Endodermal cell (in vitro differentiated cells): Measurements from ENCODE around the gene ELMO1. TPM values are rescaled to one million over a fixed set of nuclear protein-coding genes. Genes with fewer than 3 reads are reported as not detected.
A peak's percentile ranks its signal among the peaks of the same experiment; 100 is the strongest.

Experiments used
- DNase-seq: peaks from one replicate; pipeline ENCODE4 v3.0.0-alpha.2; 2017
- H3K27ac ChIP-seq: 2 replicates; pipeline ENCODE4 v1.5.1; 2013; ENCODE audit warnings: mild to moderate bottlenecking, low read depth, low read length, moderate library complexity
- H3K27me3 ChIP-seq: 2 replicates; pipeline ENCODE4 v1.6.1; 2013; ENCODE audit warnings: mild to moderate bottlenecking, low read length, moderate library complexity; ENCODE audit not compliant: insufficient read depth, control insufficient read depth, poor library complexity, severe bottlenecking
- H3K36me3 ChIP-seq: 2 replicates; pipeline ENCODE4 v1.7.0; 2013; ENCODE audit warnings: mild to moderate bottlenecking, low read length, moderate library complexity; ENCODE audit not compliant: control insufficient read depth, insufficient read depth
- H3K4me1 ChIP-seq: one replicate; pipeline ENCODE4 v1.7.0; 2013; ENCODE audit warnings: low read length; ENCODE audit not compliant: control insufficient read depth, insufficient read depth
- H3K4me3 ChIP-seq: 2 replicates; pipeline ENCODE4 v1.5.1; 2013; ENCODE audit warnings: mild to moderate bottlenecking, low read length, moderate library complexity
- H3K9ac ChIP-seq: 2 replicates; pipeline ENCODE4 v1.6.1; 2013; ENCODE audit warnings: mild to moderate bottlenecking, low read length, moderate library complexity; ENCODE audit not compliant: poor library complexity, severe bottlenecking; ENCODE audit errors: extremely low read depth
- H3K9me3 ChIP-seq: 2 replicates; pipeline ENCODE4 v1.6.1; 2013; ENCODE audit warnings: mild to moderate bottlenecking, low read length, moderate library complexity; ENCODE audit not compliant: control insufficient read depth
- H3K27ac Mint-ChIP-seq: 2 replicates; pipeline ENCODE4 v1.8.0; 2020; ENCODE audit warnings: mixed read lengths
- H3K27me3 Mint-ChIP-seq: 2 replicates; pipeline ENCODE4 v1.8.0; 2021; ENCODE audit warnings: mild to moderate bottlenecking, mixed read lengths; ENCODE audit not compliant: insufficient read depth
- H3K36me3 Mint-ChIP-seq: 2 replicates; pipeline ENCODE4 v1.8.0; 2020; ENCODE audit warnings: low read depth, mixed read lengths
- H3K4me1 Mint-ChIP-seq: 2 replicates; pipeline ENCODE4 v1.8.0; 2020; ENCODE audit warnings: mixed read lengths
- H3K4me3 Mint-ChIP-seq: 2 replicates; pipeline ENCODE4 v1.8.0; 2020; ENCODE audit warnings: mild to moderate bottlenecking, moderate library complexity, mixed read lengths
- H3K9me3 Mint-ChIP-seq: 2 replicates; pipeline ENCODE4 v1.8.0; 2020; ENCODE audit warnings: mild to moderate bottlenecking, mixed read lengths
- CTCF ChIP-seq: fragments of 200-600 bp; sonication (generic); conservative IDR thresholded peaks from 2 replicates; pipeline ENCODE4 v1.5.0; 2021; ENCODE audit warnings: antibody characterized with exemption, mild to moderate bottlenecking
- WGBS, 2 experiments: methylation state at CpG; one replicate each; pipeline versions ENCODE4 v1.1.5 to v1.1.7; 2013; ENCODE audit warnings: missing lambda C conversion rate in 2 of 2, mixed read lengths in 1 of 2; ENCODE audit not compliant: insufficient coverage in 1 of 2, insufficient read length in 1 of 2; 5-methylcytosine and 5-hydroxymethylcytosine counted together
- total RNA-seq, 2 donors: library from RNA; stranded (reverse); fragmentation: NEBNext Ultra II Directional in 1 of 2; extraction: Animal tissue kit (Norgen Biotek cat#: 25700) in 1 of 2; gene quantifications; 2 replicates in 1 of 2; 3 replicates in 1 of 2; pipeline ENCODE4 v1.2.1, GENCODE V29; 2021

Gene ELMO1
- total RNA-seq, 2 donors from 2014 or later = 120 to 131 TPM

GRCh38 chr7:37417107-37417474 lies 31.6 kb downstream of the ELMO1 start:
- H3K4me3 Mint-ChIP-seq = no peak overlapping the region
- peaks cover 50% of the 10 kb centered on the region for H3K4me1 Mint-ChIP-seq
- no peak for DNase-seq
- H3K9me3 Mint-ChIP-seq = peaks cover 11% of the 10 kb centered on the region
- Histone ChIP-seq H3K9ac (no peak overlapping the region), H3K4me1 (peaks cover 15% of the 10 kb centered on the region), H3K4me3 (no peak overlapping the region), H3K9me3 (peaks cover 23% of the 10 kb centered on the region), H3K36me3 (peaks cover 30% of the 10 kb centered on the region), H3K27me3 (no peaks in the 10 kb centered on the region), H3K27ac (no peak overlapping the region)
- H3K27ac Mint-ChIP-seq = peak overlapping the region; percentile 26
- peaks cover 45% of the 10 kb centered on the region for H3K36me3 Mint-ChIP-seq
- TF ChIP-seq CTCF = no peak
- no peaks in the 10 kb centered on the region for H3K27me3 Mint-ChIP-seq
- 91 to 95% methylated on average over 8 to 10 of the region's 10 CpGs for WGBS, 2 experiments

GRCh38 chr7:37416378-37417106 lies 32.1 kb downstream of the ELMO1 start:
- peaks cover 11% of the 10 kb centered on the region for H3K9me3 Mint-ChIP-seq
- no peak for DNase-seq
- WGBS, 2 experiments = 92 to 96% methylated on average over 6 of the region's 6 CpGs
- Histone ChIP-seq H3K4me1 (peaks cover 14% of the 10 kb centered on the region), H3K27ac (no peak overlapping the region), H3K9me3 (peaks cover 23% of the 10 kb centered on the region), H3K9ac (no peak overlapping the region), H3K27me3 (no peaks in the 10 kb centered on the region), H3K4me3 (no peak overlapping the region), H3K36me3 (peaks cover 30% of the 10 kb centered on the region)
- TF ChIP-seq CTCF = no peak
- peak overlapping the region; percentile 35 for H3K27ac Mint-ChIP-seq
- no peak overlapping the region for H3K4me3 Mint-ChIP-seq
- no peaks in the 10 kb centered on the region for H3K27me3 Mint-ChIP-seq
- peaks cover 47% of the 10 kb centered on the region for H3K4me1 Mint-ChIP-seq
- peaks cover 45% of the 10 kb centered on the region for H3K36me3 Mint-ChIP-seq

GRCh38 chr7:37415629-37416028 lies 33.0 kb downstream of the ELMO1 start:
- H3K9ac ChIP-seq = no peak overlapping the region
- TF ChIP-seq CTCF = no peak
- peaks cover 14% of the 10 kb centered on the region for H3K4me1 ChIP-seq
- DNase-seq = no peak
- H3K9me3 ChIP-seq = peaks cover 23% of the 10 kb centered on the region
- Mint-ChIP-seq H3K4me3 (no peak overlapping the region), H3K36me3 (peaks cover 45% of the 10 kb centered on the region), H3K9me3 (peaks cover 11% of the 10 kb centered on the region), H3K27ac (peak overlapping the region; percentile 17), H3K27me3 (no peaks in the 10 kb centered on the region), H3K4me1 (peaks cover 45% of the 10 kb centered on the region)
- H3K27ac ChIP-seq = no peak overlapping the region
- H3K27me3 ChIP-seq = no peaks in the 10 kb centered on the region
- H3K36me3 ChIP-seq = peaks cover 30% of the 10 kb centered on the region
- H3K4me3 ChIP-seq = no peak overlapping the region
- no CpG with 5 or more reads among the region's 1 CpG for WGBS, 2 experiments
